ENCODE results near the gene SLC22A4.

DNA sequence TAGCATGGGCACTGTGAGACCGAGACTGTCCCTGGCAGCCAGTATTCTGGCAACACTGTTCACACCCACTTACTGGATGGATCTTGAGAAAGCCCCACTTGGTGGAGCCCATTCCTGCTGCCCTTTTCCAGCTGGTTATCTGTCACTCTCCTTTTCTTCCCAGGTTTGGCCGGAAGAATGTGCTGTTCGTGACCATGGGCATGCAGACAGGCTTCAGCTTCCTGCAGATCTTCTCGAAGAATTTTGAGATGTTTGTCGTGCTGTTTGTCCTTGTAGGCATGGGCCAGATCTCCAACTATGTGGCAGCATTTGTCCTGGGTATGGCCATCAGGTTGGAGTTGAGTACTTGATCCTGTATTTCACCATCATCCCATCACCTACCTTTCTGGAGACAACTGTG is 89.8 kb downstream of the SLC22A4 start:
- TF ChIP-seq CTCF (IDR thresholded peaks at IDR 0.05; ENCODE audit: low read depth, low read length, missing input control), result no peak
- no peak for TF ChIP-seq RAD21 (IDR thresholded peaks at IDR 0.05)
- TF ChIP-seq REST (IDR thresholded peaks at IDR 0.05), result no peak
- TF ChIP-seq EGR1 (IDR thresholded peaks at IDR 0.05; ENCODE audit: low read depth in 2 of 2), result no peak
- no peak for TF ChIP-seq MAX (IDR thresholded peaks at IDR 0.05)
- TF ChIP-seq, protein P1, sequence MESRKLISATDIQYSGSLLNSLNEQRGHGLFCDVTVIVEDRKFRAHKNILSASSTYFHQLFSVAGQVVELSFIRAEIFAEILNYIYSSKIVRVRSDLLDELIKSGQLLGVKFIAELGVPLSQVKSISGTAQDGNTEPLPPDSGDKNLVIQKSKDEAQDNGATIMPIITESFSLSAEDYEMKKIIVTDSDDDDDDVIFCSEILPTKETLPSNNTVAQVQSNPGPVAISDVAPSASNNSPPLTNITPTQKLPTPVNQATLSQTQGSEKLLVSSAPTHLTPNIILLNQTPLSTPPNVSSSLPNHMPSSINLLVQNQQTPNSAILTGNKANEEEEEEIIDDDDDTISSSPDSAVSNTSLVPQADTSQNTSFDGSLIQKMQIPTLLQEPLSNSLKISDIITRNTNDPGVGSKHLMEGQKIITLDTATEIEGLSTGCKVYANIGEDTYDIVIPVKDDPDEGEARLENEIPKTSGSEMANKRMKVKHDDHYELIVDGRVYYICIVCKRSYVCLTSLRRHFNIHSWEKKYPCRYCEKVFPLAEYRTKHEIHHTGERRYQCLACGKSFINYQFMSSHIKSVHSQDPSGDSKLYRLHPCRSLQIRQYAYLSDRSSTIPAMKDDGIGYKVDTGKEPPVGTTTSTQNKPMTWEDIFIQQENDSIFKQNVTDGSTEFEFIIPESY (IDR thresholded peaks at IDR 0.05), result no peak
- TF ChIP-seq GABPA (IDR thresholded peaks at IDR 0.05 in 1 of 2, conservative IDR thresholded peaks at IDR 0.05 in 1 of 2), result no peak
- no peak for TF ChIP-seq TAF1 (conservative IDR thresholded peaks at IDR 0.05)
- no peak for TF ChIP-seq SP1 (IDR thresholded peaks at IDR 0.05)
- TF ChIP-seq FOXA1 (IDR thresholded peaks at IDR 0.05), result no peak
- no peak for TF ChIP-seq NR2F2 (IDR thresholded peaks at IDR 0.05)
- no peak for TF ChIP-seq ATF3 (IDR thresholded peaks at IDR 0.05)
- TF ChIP-seq YY1 (IDR thresholded peaks at IDR 0.05), result no peak
- TF ChIP-seq RXRA (IDR thresholded peaks at IDR 0.05), result no peak
